IPS-15b (cell line): ENCODE measurements around the gene TAF11.
"Not testable (repeated sequence)": the region's sequence is repeated elsewhere in the genome, so short reads cannot be mapped to it uniquely, and the experiment has no call there.

Source experiments
- H3K27me3 ChIP-seq: one replicate; pipeline ENCODE4 v1.6.1; 2013; ENCODE audit warnings: low read length; ENCODE audit not compliant: control insufficient read depth, insufficient read depth
- H3K36me3 ChIP-seq: one replicate; pipeline ENCODE4 v1.6.1; 2013; ENCODE audit warnings: low read length; ENCODE audit not compliant: control insufficient read depth, insufficient read depth
- H3K4me1 ChIP-seq: one replicate; pipeline ENCODE4 v1.6.1; 2013; ENCODE audit warnings: mild to moderate bottlenecking, low read length; ENCODE audit not compliant: control insufficient read depth, insufficient read depth
- H3K4me3 ChIP-seq: one replicate; pipeline ENCODE4 v1.5.1; 2013; ENCODE audit warnings: low read depth, low read length
- H3K9ac ChIP-seq: one replicate; pipeline ENCODE4 v1.6.1; 2013; ENCODE audit warnings: low read depth, mild to moderate bottlenecking, low read length
- H3K9me3 ChIP-seq: one replicate; pipeline ENCODE4 v1.6.1; 2013; ENCODE audit warnings: mild to moderate bottlenecking, low read length; ENCODE audit not compliant: control insufficient read depth, insufficient read depth

Gene TAF11, protein sequence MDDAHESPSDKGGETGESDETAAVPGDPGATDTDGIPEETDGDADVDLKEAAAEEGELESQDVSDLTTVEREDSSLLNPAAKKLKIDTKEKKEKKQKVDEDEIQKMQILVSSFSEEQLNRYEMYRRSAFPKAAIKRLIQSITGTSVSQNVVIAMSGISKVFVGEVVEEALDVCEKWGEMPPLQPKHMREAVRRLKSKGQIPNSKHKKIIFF

DNA sequence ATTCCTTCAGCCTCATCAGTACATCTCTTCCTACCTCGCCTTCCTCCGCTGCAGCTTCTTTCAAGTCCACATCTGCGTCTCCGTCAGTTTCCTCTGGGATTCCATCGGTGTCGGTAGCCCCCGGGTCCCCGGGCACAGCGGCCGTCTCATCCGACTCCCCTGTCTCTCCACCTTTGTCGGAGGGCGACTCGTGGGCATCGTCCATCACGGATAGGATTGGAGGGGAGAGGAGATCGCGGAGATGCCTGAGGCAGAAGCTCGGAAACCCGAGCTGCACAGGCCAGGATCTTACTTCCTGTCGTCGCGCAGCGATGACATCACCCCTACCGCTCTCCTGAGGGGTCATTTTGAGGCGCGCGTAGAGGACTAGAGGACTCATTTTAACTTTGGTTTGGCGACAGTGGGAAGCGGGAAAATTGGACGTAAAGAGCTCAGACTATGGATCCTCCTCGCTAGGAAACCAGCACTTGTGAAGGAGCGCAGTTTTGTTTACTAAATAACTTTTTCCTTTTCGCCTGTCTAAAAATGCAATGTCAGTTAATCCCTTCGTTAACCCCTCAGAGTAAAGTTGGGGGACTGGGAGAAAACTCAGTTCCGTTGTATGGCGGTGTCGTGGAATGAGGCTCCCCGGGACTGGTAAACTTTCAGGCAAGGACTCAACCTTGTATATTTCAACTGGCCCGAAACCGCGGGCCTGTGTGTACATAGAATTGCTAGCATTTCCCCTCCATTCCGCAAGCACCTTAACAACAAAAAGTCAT lies at the start of gene TAF11:
TAF11 (minus strand) TSS at position 290 of the 761 bp plus-strand sequence; CDS start at position 205, 85 bp downstream.
- Histone ChIP-seq H3K4me3 (peak within 1 kb of the TSS; percentile 91), H3K4me1 (no peaks in the 10 kb centered on the region)

DNA sequence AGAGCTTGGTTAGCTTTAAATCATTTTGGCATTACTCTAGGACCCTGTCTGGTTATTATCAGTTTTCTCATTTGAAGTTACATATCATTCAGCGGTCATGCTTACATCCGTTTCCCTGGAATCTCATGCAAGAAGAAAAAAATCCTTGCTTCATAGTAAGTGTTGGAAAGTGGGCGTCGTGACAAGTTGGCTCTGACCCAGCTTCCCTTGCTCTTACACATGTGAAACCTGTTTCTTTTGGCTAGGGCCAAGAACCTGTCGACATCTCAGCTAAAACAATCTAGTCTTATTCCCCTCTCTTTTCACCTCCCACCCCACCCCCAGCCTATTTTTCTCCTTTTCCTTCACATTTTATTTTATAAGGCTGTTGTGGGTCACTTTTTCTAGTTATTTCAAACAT lies 46.7 kb upstream of the TAF11 start:
- Histone ChIP-seq H3K4me3 (no peak overlapping the region), H3K4me1 (no peaks in the 10 kb centered on the region), H3K36me3 (no peaks in the 10 kb centered on the region), H3K27me3 (no peaks in the 10 kb centered on the region), H3K9ac (no peak overlapping the region), H3K9me3 (no peaks in the 10 kb centered on the region)

More for the DNA sequence above, at the start of gene TAF11:
- no peaks in the 10 kb centered on the region for H3K27me3 ChIP-seq
- peak within 1 kb of the TSS; percentile 70 for H3K9ac ChIP-seq
- no peaks in the 10 kb centered on the region for H3K9me3 ChIP-seq
- H3K36me3 ChIP-seq, result no peaks in the 10 kb centered on the region

DNA sequence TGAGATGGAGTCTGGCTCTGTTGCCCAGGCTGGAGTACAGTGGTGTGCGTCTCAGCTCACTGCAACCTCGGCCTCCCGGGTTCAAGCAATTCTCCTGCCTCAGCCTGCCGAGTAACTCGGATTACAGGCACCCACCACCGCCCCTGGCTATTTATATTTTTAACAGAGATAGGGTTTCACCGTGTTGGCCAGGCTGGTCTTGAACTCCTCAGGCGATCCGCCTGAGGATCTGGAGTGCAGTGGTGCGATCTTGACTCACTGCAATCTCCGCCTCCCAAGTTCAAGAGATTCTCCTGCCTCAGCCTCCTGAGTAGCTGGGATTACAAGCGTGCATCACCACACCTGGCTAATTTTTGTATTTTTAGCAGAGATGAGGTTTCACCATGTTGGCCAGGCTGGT lies 44.4 kb upstream of the TAF11 start:
- not testable (repeated sequence) for H3K36me3 ChIP-seq, H3K9me3 ChIP-seq

DNA sequence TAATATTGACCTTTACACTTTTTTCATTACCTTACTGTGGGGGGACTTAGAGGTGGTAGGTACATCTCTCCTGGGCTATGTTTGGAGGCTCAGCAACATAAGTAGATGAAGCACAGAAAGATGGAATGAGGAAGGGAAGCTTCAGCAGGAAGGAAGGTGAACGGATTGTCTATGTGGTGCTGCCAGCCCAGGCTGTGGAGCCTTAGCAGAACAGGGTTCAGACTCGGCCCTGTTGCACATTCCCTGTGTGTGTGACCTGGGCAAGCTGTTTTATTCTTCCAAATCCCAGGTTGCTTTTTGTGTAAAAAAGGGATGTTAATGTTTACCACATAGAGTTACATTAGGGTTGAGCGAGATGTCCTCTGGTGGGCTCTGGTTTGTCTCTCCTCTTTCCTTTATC lies 42.4 kb upstream of the TAF11 start:
- no peaks in the 10 kb centered on the region for H3K9me3 ChIP-seq
- peaks cover 19% of the 10 kb centered on the region for H3K4me1 ChIP-seq
- H3K9ac ChIP-seq, result no peak overlapping the region

More for the DNA sequence above, 44.4 kb upstream of the TAF11 start:
- H3K9ac ChIP-seq, H3K4me1 ChIP-seq, H3K4me3 ChIP-seq, H3K27me3 ChIP-seq: not testable (repeated sequence)

DNA sequence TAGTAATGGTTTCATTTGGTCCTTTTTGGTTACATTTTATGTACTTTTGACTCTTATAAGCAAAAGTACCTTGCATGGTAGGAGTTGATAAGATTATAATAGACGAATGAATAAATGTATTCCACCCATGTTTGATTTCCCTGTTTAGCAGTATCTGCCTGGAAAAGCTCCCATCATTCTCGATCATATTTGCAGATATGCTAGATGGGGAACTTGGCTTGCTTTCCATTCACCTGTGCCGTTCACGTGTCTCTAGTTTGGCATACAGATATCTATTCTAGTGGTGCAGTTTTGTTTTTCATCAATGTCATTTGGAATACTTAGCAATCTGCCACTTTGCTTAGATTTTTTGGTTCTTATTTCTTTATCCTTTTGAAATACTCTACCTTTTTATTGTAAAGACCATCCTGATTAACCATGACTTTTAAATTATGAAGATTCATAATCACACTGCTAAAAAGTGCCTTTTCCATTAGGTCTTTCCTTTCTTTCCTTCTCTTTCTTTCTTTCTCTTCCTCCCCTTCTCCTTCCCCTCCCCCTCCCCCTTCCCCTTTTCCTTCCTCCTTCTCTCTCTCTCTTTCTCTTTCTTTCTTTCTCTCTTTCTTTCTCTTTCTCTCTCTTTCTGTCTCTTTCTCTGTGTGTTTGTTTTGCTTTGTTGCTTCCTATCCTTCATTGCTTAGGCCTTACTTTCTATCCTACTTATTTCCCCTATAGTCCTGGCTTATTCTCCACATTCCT lies 41.6 kb upstream of the TAF11 start:
- Histone ChIP-seq H3K4me1 (peaks cover 19% of the 10 kb centered on the region), H3K36me3 (no peaks in the 10 kb centered on the region), H3K4me3 (no peak overlapping the region), H3K27me3 (peaks cover 12% of the 10 kb centered on the region), H3K9ac (no peak overlapping the region), H3K9me3 (no peaks in the 10 kb centered on the region)

More for the DNA sequence above, 42.4 kb upstream of the TAF11 start:
- Histone ChIP-seq H3K36me3 (no peaks in the 10 kb centered on the region), H3K4me3 (no peak overlapping the region), H3K27me3 (peaks cover 12% of the 10 kb centered on the region)

DNA sequence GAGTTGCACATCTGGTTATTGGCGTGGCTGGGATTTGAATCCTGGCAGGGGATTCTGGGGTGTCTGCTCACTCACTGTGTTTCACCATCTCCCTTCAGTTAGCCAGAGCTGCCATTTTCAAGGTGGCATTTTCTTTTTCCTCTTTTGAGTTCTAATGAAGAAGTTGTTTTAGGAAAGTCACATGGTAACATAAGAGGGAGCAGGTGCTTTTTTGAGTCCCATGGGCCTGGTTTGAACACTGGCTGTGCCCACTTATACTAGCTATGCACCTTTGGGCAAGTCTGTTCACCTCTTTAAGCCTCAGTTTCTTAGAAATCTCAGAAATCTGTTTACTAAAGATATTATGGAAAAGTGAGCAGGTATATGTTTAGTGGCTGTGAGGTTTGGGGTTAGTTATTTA lies 40.9 kb upstream of the TAF11 start:
- Histone ChIP-seq H3K9ac (no peak overlapping the region), H3K27me3 (peaks cover 12% of the 10 kb centered on the region), H3K36me3 (no peaks in the 10 kb centered on the region), H3K4me3 (no peak overlapping the region), H3K9me3 (no peaks in the 10 kb centered on the region), H3K4me1 (peaks cover 19% of the 10 kb centered on the region)

DNA sequence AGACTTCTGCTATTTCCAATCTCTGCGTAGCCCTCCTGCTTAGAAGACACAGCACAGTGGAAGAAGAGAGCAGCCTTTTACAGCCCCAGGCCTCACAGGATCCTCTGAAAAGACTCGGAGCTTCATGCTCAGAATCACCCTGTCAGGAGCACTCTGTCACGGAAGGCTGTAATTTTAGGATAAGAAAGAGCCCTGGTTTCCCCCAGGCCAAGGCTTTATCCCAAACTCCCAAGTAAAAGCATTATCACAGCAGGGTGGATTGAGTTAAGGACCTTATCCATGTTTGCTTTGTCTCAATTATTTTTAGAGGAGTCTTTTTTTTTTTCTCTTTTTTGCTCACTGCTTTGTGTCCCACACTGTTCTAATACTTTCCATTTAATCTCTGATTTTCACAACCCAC lies 40.4 kb upstream of the TAF11 start:
- Histone ChIP-seq H3K9me3 (no peaks in the 10 kb centered on the region), H3K4me3 (no peak overlapping the region), H3K4me1 (peaks cover 19% of the 10 kb centered on the region), H3K36me3 (no peaks in the 10 kb centered on the region), H3K9ac (no peak overlapping the region), H3K27me3 (peaks cover 12% of the 10 kb centered on the region)

DNA sequence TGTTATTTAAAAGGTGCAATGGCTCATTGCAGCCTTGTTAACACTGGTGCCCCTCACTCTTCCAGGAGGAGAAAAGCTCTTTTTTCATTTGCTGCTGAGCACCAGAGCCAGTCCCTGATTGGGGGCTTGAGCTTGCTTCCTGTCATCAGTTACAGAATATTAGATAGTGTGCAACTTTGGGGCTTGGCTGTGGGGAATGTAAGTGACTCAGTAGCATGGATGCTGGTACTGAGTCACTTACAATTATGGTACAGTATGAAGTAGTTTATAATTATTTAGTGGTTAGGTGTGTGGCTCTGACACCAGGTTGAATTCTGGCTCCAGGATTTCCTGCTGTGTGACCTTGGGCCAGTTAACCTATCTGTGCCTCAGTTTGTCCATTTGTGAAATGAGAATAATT lies 38.8 kb upstream of the TAF11 start:
- Histone ChIP-seq H3K36me3 (no peaks in the 10 kb centered on the region), H3K4me3 (no peak overlapping the region), H3K4me1 (peaks cover 19% of the 10 kb centered on the region), H3K9ac (no peak overlapping the region), H3K9me3 (no peaks in the 10 kb centered on the region), H3K27me3 (peaks cover 12% of the 10 kb centered on the region)

DNA sequence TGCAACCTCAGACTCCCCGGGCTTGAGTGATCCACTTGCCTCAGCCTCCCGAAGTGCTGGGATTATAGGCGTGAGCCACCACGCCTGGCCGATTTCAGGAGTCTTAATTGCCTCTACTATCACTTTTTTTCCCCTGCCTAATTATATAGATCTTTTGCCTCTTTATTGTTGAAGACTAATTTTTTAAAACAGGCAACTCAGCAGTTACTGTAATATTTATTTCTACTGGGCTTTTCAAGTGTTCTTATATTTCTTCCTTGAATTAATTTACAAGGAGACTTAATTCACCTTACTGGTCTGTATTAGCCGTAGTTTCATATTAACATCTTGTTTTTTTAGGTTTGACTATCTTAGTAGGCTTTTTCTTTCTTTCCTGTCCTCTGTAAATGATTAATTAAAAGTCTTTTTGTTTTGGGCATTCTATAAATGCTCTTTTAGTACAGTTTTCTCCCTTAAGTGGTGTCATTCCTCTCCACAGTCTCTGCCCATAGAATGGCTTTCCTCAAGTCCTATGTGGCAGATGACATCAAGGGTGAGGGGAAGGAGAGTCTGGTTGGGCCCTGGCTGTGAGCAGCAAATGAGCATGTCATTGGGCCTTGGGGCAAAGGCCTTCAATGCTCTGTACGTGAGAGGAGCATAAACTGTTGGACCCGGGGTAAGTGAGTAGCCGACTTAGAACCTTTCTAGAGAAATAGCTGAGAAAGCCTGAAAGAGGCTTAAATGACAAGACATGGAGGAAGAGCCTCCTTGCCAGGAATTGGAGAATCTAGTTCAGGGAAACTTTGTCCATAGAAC lies 37.2 kb upstream of the TAF11 start:
- Histone ChIP-seq H3K9ac (no peak overlapping the region), H3K36me3 (no peaks in the 10 kb centered on the region), H3K9me3 (no peaks in the 10 kb centered on the region), H3K4me3 (no peak overlapping the region), H3K4me1 (peaks cover 19% of the 10 kb centered on the region), H3K27me3 (peaks cover 12% of the 10 kb centered on the region)

DNA sequence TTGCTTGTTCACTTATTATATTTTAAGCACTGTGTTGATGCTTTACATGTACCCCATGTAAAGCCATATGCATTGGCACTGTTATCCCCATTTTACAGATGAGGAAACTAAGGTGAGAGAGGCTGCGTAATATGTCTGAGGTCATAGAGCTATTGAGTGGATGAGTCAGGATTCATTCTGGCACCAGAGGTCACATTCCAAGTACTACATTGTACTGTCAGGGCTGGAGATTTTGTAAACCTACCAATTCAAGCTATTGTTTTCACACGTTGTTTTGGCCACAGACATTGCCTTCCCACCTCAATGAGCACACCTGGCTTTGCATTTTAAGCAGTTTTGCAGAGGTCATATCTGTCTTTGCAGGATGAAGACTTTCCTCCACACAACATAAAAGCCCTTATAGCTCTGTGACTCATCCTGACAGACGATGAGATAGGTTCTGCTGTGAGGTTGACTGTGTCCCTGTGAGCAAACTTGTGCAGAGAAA lies 34.4 kb upstream of the TAF11 start:
- H3K4me3 ChIP-seq, result no peak overlapping the region
- no peaks in the 10 kb centered on the region for H3K36me3 ChIP-seq
- H3K9me3 ChIP-seq, result no peaks in the 10 kb centered on the region
- H3K4me1 ChIP-seq, result peaks cover 10% of the 10 kb centered on the region
- H3K9ac ChIP-seq, result no peak overlapping the region
- peaks cover 4% of the 10 kb centered on the region for H3K27me3 ChIP-seq

DNA sequence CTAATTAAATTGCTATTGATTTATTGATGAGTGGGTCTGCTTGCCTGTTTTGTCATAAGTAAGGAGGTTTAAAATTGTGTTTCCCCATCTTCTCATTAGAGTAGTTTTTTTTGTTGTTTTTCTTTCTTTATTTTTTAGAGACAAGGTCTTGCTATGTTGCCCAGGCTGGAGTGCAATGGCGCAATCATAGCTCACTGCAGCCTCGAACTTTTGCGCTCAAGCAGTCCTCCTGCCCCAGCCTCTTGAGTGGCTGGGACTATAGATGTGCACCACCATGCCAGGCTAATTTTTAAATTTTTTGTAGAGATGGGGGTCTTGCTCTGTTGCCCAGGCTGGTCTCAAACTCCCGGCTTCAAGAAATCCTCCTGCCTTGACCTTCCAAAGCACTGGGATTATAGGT lies 32.3 kb upstream of the TAF11 start:
- Histone ChIP-seq H3K9me3 (no peaks in the 10 kb centered on the region), H3K4me1 (no peaks in the 10 kb centered on the region), H3K4me3 (no peak overlapping the region), H3K9ac (no peak overlapping the region), H3K36me3 (peaks cover 2% of the 10 kb centered on the region), H3K27me3 (no peaks in the 10 kb centered on the region)
